ENCODE results near the gene EID1. TPM values are rescaled to one million over a fixed set of nuclear protein-coding genes. Genes with fewer than 3 reads are reported as not detected.

The EID1 gene
- total RNA-seq, result 100 to 1,000 TPM; 113 to 125 TPM
- 183 TPM for polyA plus RNA-seq

GRCh38 chr15:48877630-48878595 is at the start of gene EID1:
EID1 (plus strand) TSS chr15:48878134; CDS start chr15:48878177, 43 bp downstream.
- Histone ChIP-seq H3K4me1 (ENCODE audit: insufficient read depth, low read length) (peaks cover 13% of the 10 kb centered on the region), H3K27ac (ENCODE audit: low read depth, low read length) (peak within 1 kb of the TSS; percentile 84), H3K27me3 (ENCODE audit: insufficient read depth, low read length, poor library complexity, severe bottlenecking) (no peaks in the 10 kb centered on the region), H3K36me3 (ENCODE audit: insufficient read depth, low read length) (no peaks in the 10 kb centered on the region), H3K9me3 (ENCODE audit: low read length) (no peaks in the 10 kb centered on the region), H3K4me3 (ENCODE audit: low read length) (peak within 1 kb of the TSS; percentile 88)
- Mint-ChIP-seq H3K27ac (peak within 1 kb of the TSS; percentile 92 to 100 (median 98)), H3K27me3 (peaks cover 13 to 14% of the 10 kb centered on the region in 2 donors), H3K36me3 (peaks cover 3 to 13% (median 8%) of the 10 kb centered on the region in 3 donors), H3K9me3 (peaks cover 0 to 7% (median 6%) of the 10 kb centered on the region in 5 donors), H3K4me1 (peaks cover 24 to 33% (median 32%) of the 10 kb centered on the region in 3 donors), H3K4me3 (peak within 1 kb of the TSS; percentile 96 to 100 (median 99))
- POLR2A ChIA-PET, result interaction anchor here (0.5 to 1.6 kb wide), 9 partner anchors 13 to 1479 kb away, joined by 3 to 15 read pairs (median 5); partner anchors contain the start of genes CEP152, COPS2, DTWD1 and FAM227B
- CTCF ChIA-PET, result interaction anchor here (0.7 to 2.4 kb wide), 10 partner anchors 10 to 1465 kb away, joined by 3 to 11 read pairs (median 4); partner anchors contain the start of genes CEP152, FGF7 and SECISBP2L
- peak; percentile 89 to 94 (median 92) for DNase-seq

- no peaks in the 10 kb centered on the region for H3K4me1 Mint-ChIP-seq
- H3K36me3 Mint-ChIP-seq, result no peaks in the 10 kb centered on the region
- no peak overlapping the region for H3K27ac Mint-ChIP-seq
- Histone ChIP-seq H3K9me3 (ENCODE audit: low read length) (no peaks in the 10 kb centered on the region), H3K27ac (ENCODE audit: low read depth, low read length) (no peak overlapping the region), H3K27me3 (ENCODE audit: insufficient read depth, low read length, poor library complexity, severe bottlenecking) (no peaks in the 10 kb centered on the region), H3K4me3 (ENCODE audit: low read length) (no peak overlapping the region), H3K36me3 (ENCODE audit: insufficient read depth, low read length) (no peaks in the 10 kb centered on the region), H3K4me1 (ENCODE audit: insufficient read depth, low read length) (no peaks in the 10 kb centered on the region)
- no peak for DNase-seq
- no peak overlapping the region for H3K4me3 Mint-ChIP-seq
- CTCF ChIA-PET, result no interaction called here
- H3K9me3 Mint-ChIP-seq, result peaks cover 7 to 17% (median 12%) of the 10 kb centered on the region in 5 donors
- POLR2A ChIA-PET, result no interaction called here
- peaks cover 15 to 31% of the 10 kb centered on the region in 2 donors for H3K27me3 Mint-ChIP-seq
Measured at GRCh38 chr15:48828471-48828870, 49.5 kb upstream of the EID1 start.

- Histone ChIP-seq H3K9me3 (ENCODE audit: low read length) (no peaks in the 10 kb centered on the region), H3K27ac (ENCODE audit: low read depth, low read length) (no peak overlapping the region), H3K27me3 (ENCODE audit: insufficient read depth, low read length, poor library complexity, severe bottlenecking) (no peaks in the 10 kb centered on the region), H3K4me1 (ENCODE audit: insufficient read depth, low read length) (no peaks in the 10 kb centered on the region), H3K4me3 (ENCODE audit: low read length) (no peak overlapping the region), H3K36me3 (ENCODE audit: insufficient read depth, low read length) (no peaks in the 10 kb centered on the region)
- Mint-ChIP-seq H3K4me1 (no peaks in the 10 kb centered on the region), H3K9me3 (peaks cover 11 to 21% (median 14%) of the 10 kb centered on the region in 5 donors), H3K27me3 (peaks cover 18 to 31% of the 10 kb centered on the region in 2 donors), H3K36me3 (no peaks in the 10 kb centered on the region), H3K27ac (no peak overlapping the region), H3K4me3 (no peak overlapping the region)
- DNase-seq, result no peak
- ChIA-PET CTCF (no interaction called here), POLR2A (no interaction called here)
Measured at GRCh38 chr15:48828906-48829305, 49.0 kb upstream of the EID1 start.

GRCh38 chr15:48832648-48833047 is 45.3 kb upstream of the EID1 start:
- Histone ChIP-seq H3K9me3 (ENCODE audit: low read length) (no peaks in the 10 kb centered on the region), H3K27ac (ENCODE audit: low read depth, low read length) (no peak overlapping the region), H3K4me3 (ENCODE audit: low read length) (no peak overlapping the region), H3K27me3 (ENCODE audit: insufficient read depth, low read length, poor library complexity, severe bottlenecking) (no peaks in the 10 kb centered on the region), H3K36me3 (ENCODE audit: insufficient read depth, low read length) (no peaks in the 10 kb centered on the region), H3K4me1 (ENCODE audit: insufficient read depth, low read length) (no peaks in the 10 kb centered on the region)
- Mint-ChIP-seq H3K27ac (no peak overlapping the region), H3K27me3 (peaks cover 24 to 53% of the 10 kb centered on the region in 2 donors), H3K36me3 (no peaks in the 10 kb centered on the region), H3K4me3 (no peak overlapping the region), H3K4me1 (no peaks in the 10 kb centered on the region), H3K9me3 (peaks cover 12 to 23% (median 14%) of the 10 kb centered on the region in 5 donors)
- DNase-seq, result no peak
- CTCF ChIA-PET, result no interaction called here
- POLR2A ChIA-PET, result no interaction called here

- H3K27ac ChIP-seq (ENCODE audit: low read depth, low read length), result no peak overlapping the region
- H3K27me3 ChIP-seq (ENCODE audit: insufficient read depth, low read length, poor library complexity, severe bottlenecking), result no peaks in the 10 kb centered on the region
- peaks cover 26 to 61% of the 10 kb centered on the region in 2 donors for H3K27me3 Mint-ChIP-seq
- H3K4me1 ChIP-seq (ENCODE audit: insufficient read depth, low read length), result no peaks in the 10 kb centered on the region
- ChIA-PET POLR2A (no interaction called here), CTCF (no interaction called here)
- H3K4me1 Mint-ChIP-seq, result no peaks in the 10 kb centered on the region
- no peaks in the 10 kb centered on the region for H3K9me3 ChIP-seq (ENCODE audit: low read length)
- no peak overlapping the region for H3K27ac Mint-ChIP-seq
- H3K4me3 Mint-ChIP-seq, result no peak overlapping the region
- H3K36me3 Mint-ChIP-seq, result no peaks in the 10 kb centered on the region
- H3K36me3 ChIP-seq (ENCODE audit: insufficient read depth, low read length), result no peaks in the 10 kb centered on the region
- no peak for DNase-seq
- no peak overlapping the region for H3K4me3 ChIP-seq (ENCODE audit: low read length)
- peaks cover 12 to 23% (median 14%) of the 10 kb centered on the region in 5 donors for H3K9me3 Mint-ChIP-seq
Measured at GRCh38 chr15:48833526-48834239, 44.3 kb upstream of the EID1 start.

GRCh38 chr15:48834756-48835155 is 43.2 kb upstream of the EID1 start:
- POLR2A ChIA-PET, result no interaction called here

GRCh38 chr15:48842501-48842900 is 35.4 kb upstream of the EID1 start:
- no peaks in the 10 kb centered on the region for H3K9me3 ChIP-seq (ENCODE audit: low read length)
- ChIA-PET POLR2A (no interaction called here), CTCF (no interaction called here)
- no peaks in the 10 kb centered on the region for H3K36me3 ChIP-seq (ENCODE audit: insufficient read depth, low read length)
- Mint-ChIP-seq H3K9me3 (no peaks in the 10 kb centered on the region), H3K4me1 (no peaks in the 10 kb centered on the region), H3K4me3 (no peak overlapping the region), H3K36me3 (no peaks in the 10 kb centered on the region), H3K27me3 (peaks cover 2 to 18% of the 10 kb centered on the region in 2 donors), H3K27ac (no peak overlapping the region)
- no peak overlapping the region for H3K4me3 ChIP-seq (ENCODE audit: low read length)
- no peak for DNase-seq
- no peak overlapping the region for H3K27ac ChIP-seq (ENCODE audit: low read depth, low read length)
- no peaks in the 10 kb centered on the region for H3K27me3 ChIP-seq (ENCODE audit: insufficient read depth, low read length, poor library complexity, severe bottlenecking)
- H3K4me1 ChIP-seq (ENCODE audit: insufficient read depth, low read length), result no peaks in the 10 kb centered on the region

More at GRCh38 chr15:48834756-48835155, 43.2 kb upstream of the EID1 start:
- CTCF ChIA-PET, result no interaction called here
- H3K4me3 ChIP-seq (ENCODE audit: low read length), result no peak overlapping the region
- peaks cover 12 to 23% (median 14%) of the 10 kb centered on the region in 5 donors for H3K9me3 Mint-ChIP-seq
- no peaks in the 10 kb centered on the region for H3K9me3 ChIP-seq (ENCODE audit: low read length)
- H3K4me3 Mint-ChIP-seq, result no peak overlapping the region
- no peak overlapping the region for H3K27ac ChIP-seq (ENCODE audit: low read depth, low read length)
- H3K27me3 ChIP-seq (ENCODE audit: insufficient read depth, low read length, poor library complexity, severe bottlenecking), result no peaks in the 10 kb centered on the region
- H3K4me1 Mint-ChIP-seq, result no peaks in the 10 kb centered on the region
- H3K27ac Mint-ChIP-seq, result no peak overlapping the region
- H3K36me3 Mint-ChIP-seq, result no peaks in the 10 kb centered on the region
- H3K4me1 ChIP-seq (ENCODE audit: insufficient read depth, low read length), result no peaks in the 10 kb centered on the region
- no peak for DNase-seq
- peaks cover 26 to 59% of the 10 kb centered on the region in 2 donors for H3K27me3 Mint-ChIP-seq
- no peaks in the 10 kb centered on the region for H3K36me3 ChIP-seq (ENCODE audit: insufficient read depth, low read length)

- CTCF ChIA-PET, result interaction anchor here (1.7 kb wide), 1 partner anchor 16 kb away, joined by 4 read pairs; no protein-coding TSS in a partner anchor
- Histone ChIP-seq H3K27me3 (ENCODE audit: insufficient read depth, low read length, poor library complexity, severe bottlenecking) (no peaks in the 10 kb centered on the region), H3K36me3 (ENCODE audit: insufficient read depth, low read length) (no peaks in the 10 kb centered on the region), H3K27ac (ENCODE audit: low read depth, low read length) (no peak overlapping the region), H3K4me1 (ENCODE audit: insufficient read depth, low read length) (no peaks in the 10 kb centered on the region), H3K9me3 (ENCODE audit: low read length) (no peaks in the 10 kb centered on the region), H3K4me3 (ENCODE audit: low read length) (no peak overlapping the region)
- Mint-ChIP-seq H3K9me3 (no peaks in the 10 kb centered on the region), H3K27me3 (peaks cover 7 to 17% of the 10 kb centered on the region in 2 donors), H3K4me3 (no peak overlapping the region), H3K4me1 (no peaks in the 10 kb centered on the region), H3K36me3 (no peaks in the 10 kb centered on the region), H3K27ac (no peak overlapping the region)
- DNase-seq, result no peak
- POLR2A ChIA-PET, result no interaction called here
Measured at GRCh38 chr15:48845123-48845522, 32.8 kb upstream of the EID1 start.

Data from CD8-positive, alpha-beta memory T cell (primary cell).